ENCODE data around the gene MFF. TPM values are rescaled to one million over a fixed set of nuclear protein-coding genes. Genes with fewer than 3 reads are reported as not detected.

The MFF gene
- total RNA-seq, 1 donor, result 96.9 TPM

DNA sequence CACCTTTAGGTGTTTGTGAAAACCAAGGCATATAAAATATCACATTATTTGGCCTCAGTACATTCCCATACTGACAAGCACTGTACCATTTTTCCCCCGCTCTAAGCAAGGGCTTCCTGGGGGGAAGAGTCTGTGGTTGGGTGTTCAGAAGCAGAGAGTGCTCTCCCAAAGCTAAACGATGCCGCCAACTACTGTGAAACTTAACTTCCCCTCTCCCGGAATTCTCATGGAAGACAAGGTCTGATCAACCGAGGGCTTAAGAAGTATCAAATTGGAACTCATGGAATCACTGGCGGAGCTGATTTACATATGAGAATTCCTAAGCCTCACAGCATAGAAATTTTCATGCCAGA, 433 bp upstream of the MFF start:
- TF ChIP-seq, protein P1, sequence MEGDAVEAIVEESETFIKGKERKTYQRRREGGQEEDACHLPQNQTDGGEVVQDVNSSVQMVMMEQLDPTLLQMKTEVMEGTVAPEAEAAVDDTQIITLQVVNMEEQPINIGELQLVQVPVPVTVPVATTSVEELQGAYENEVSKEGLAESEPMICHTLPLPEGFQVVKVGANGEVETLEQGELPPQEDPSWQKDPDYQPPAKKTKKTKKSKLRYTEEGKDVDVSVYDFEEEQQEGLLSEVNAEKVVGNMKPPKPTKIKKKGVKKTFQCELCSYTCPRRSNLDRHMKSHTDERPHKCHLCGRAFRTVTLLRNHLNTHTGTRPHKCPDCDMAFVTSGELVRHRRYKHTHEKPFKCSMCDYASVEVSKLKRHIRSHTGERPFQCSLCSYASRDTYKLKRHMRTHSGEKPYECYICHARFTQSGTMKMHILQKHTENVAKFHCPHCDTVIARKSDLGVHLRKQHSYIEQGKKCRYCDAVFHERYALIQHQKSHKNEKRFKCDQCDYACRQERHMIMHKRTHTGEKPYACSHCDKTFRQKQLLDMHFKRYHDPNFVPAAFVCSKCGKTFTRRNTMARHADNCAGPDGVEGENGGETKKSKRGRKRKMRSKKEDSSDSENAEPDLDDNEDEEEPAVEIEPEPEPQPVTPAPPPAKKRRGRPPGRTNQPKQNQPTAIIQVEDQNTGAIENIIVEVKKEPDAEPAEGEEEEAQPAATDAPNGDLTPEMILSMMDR (IDR thresholded peaks at IDR 0.05; ENCODE audit: insufficient read depth, low read length), result no peak
- peak overlapping the region; percentile 91 for H3K4me3 ChIP-seq (ENCODE audit: low read depth, low read length)
- DNase-seq (ENCODE audit: low read depth), result no peak

DNA sequence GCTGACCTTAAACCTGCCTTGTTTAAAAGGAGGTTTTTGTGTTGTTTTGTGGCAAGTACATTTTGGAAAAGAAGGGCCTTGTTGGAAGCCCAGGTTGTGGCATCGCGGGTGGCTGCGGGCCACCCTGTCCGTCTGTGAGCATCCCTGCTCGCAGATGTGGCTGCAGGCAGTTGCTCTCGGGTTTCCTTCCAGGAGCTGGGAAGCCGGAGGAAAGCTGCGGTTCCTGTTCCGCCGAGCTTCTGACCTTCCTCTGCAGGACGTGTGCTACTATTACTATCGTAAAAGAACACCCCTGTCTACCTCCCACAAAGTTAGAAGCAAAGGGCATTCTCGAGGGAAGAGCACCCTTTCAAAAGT, 766 bp downstream of the MFF start:
- peak overlapping the region; percentile 91 for H3K4me3 ChIP-seq (ENCODE audit: low read depth, low read length)
- TF ChIP-seq, protein P1 (IDR thresholded peaks at IDR 0.05; ENCODE audit: insufficient read depth, low read length), result no peak
- DNase-seq (ENCODE audit: low read depth), result peak; percentile 55

DNA sequence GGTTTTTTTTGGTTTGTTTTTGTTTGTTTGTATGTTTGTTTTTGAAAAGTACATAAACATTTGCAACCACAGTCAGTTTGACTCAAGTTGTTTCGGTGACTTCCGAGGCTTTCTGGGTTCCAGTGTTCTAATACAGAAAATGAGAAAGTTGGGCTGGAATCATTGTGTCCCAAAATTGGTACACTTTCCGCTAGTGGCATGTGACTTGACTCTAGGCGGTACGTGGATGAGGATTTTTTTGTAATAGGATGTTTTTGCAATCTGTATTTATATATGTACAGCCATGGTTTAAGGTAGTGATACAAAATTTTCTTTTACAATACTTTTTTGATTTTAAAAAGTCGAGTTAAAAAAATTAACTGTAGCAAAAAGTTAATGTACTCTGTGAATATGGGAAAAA, 1.7 kb downstream of the MFF start:
- DNase-seq (ENCODE audit: low read depth), result peak; percentile 19
- TF ChIP-seq, protein P1 (IDR thresholded peaks at IDR 0.05; ENCODE audit: insufficient read depth, low read length), result no peak
- H3K4me3 ChIP-seq (ENCODE audit: low read depth, low read length), result peak overlapping the region; percentile 91

DNA sequence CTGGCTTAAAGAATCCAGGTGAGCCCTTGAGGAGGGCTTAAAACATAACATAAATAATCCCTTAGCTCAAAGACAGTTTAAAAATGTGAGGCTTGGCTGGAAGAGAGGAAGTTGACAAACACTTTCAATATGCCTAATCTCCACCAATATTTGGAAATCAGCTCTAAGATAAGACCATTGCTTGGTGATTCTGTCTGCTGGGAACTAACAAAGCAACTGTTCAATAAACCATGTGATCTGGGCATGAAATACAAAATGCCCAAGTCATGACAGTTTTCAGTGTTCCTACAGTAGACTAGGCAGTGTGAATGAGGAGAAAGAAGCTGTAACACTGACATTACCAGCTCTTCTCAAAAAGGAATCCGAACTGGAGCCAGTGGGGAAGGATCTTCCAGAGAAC, 10.7 kb downstream of the MFF start:
- TF ChIP-seq, protein P1 (IDR thresholded peaks at IDR 0.05; ENCODE audit: insufficient read depth, low read length), result no peak
- H3K4me3 ChIP-seq (ENCODE audit: low read depth, low read length), result no peak overlapping the region
- DNase-seq (ENCODE audit: low read depth), result peak; percentile 19

DNA sequence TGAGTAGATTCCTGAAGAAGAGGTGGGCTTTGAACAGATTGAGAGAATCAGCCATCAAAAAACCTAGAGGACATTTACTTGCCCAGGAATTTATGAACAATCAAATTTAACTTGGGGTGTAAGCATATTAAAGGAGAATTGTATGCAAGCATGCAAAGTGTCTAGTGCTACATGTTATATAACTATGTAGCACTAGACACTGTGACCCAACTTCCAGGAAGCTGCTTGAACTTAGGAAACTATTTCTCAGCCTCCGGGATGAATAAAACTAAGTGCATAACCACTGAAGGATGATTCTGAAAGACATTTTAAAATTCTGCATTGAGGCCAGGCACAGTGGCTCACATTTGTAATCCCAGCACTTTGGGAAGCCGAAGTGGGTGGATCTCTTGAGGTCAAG, 12.4 kb downstream of the MFF start:
- TF ChIP-seq, protein P1 (IDR thresholded peaks at IDR 0.05; ENCODE audit: insufficient read depth, low read length), result no peak
- DNase-seq (ENCODE audit: low read depth), result no peak
- H3K4me3 ChIP-seq (ENCODE audit: low read depth, low read length), result no peak overlapping the region

DNA sequence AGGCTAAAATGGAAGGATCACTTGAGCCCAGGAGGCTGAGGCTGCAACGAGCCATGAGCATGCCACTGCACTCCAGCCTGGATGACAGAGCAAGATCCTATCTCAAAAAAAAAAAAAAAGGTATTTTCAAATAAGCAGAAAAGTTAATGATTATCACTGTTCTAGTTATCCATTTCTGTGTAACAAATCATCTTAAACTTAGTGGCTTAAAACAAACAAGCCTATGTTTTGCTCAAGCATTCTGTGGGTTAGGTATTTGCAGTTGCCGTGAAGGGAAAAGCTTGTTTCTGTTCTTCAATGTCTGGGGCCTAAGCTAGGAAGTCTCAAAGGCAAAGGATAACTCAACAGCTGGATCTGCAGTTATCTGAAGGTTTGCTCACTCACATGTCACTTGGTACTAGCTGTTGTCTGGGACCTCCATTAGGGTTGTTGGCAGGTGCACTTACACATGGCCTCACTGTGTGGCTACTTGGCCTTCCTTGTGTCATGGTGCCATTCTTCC, 14.1 kb downstream of the MFF start:
- H3K4me3 ChIP-seq (ENCODE audit: low read depth, low read length), result no peak overlapping the region
- no peak for DNase-seq (ENCODE audit: low read depth)
- TF ChIP-seq, protein P1 (IDR thresholded peaks at IDR 0.05; ENCODE audit: insufficient read depth, low read length), result no peak

DNA sequence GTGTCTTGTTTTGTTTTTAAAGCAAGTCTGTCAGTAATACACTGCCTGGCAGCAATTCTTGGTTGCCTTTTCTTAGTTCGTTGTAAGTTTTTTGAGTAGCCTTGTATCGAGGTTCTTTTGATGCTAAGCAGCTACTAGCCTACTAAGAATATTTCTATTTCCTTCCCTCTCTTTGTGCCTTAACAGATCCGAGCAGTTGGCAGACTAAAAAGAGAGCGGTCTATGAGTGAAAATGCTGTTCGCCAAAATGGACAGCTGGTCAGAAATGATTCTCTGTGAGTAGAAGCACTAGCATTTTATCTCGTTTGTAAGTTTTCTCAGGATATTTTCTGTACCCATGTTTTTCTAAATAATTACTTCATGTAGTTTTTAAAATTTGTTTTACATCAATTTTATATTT, 15.1 kb downstream of the MFF start:
- TF ChIP-seq, protein P1 (IDR thresholded peaks at IDR 0.05; ENCODE audit: insufficient read depth, low read length), result no peak

More for the DNA sequence above, 15.1 kb downstream of the MFF start:
- DNase-seq (ENCODE audit: low read depth), result no peak
- H3K4me3 ChIP-seq (ENCODE audit: low read depth, low read length), result no peak overlapping the region

Data from fibroblast of the aortic adventitia (primary cell).